Measurements from ENCODE around the gene FAM222B.

The FAM222B gene

DNA sequence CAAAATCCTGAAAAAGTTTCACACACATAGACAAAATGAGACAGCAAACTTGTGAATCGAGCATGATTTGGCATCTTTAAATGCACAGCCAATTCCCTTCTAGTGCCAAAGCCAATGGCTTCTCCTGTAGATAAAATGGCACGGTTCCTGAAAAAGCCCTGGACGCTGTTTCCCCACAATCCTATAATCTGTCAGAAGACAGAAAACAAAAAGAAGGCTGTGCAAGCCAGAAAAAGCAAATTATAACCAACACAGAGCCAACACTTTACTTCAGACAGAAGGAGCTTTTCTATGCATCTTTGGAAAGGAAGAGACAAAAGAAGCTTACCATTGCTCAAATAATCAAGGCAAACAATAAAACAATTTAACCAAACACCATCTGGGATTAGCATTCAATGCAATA, 23.8 kb downstream of the FAM222B start:
- H3K4me2 ChIP-seq (ENCODE audit: low read length): no peak overlapping the region
- H3K79me2 ChIP-seq (ENCODE audit: control insufficient read depth, low read length): peaks cover 56% of the 10 kb centered on the region

GRCh38 chr17:28816540-28816939, 26.1 kb downstream of the FAM222B start:
- Histone ChIP-seq H3K36me3 (ENCODE audit: control insufficient read depth, low read length) (no peaks in the 10 kb centered on the region), H3F3A (ENCODE audit: control insufficient read depth, insufficient read depth) (peaks cover 29% of the 10 kb centered on the region; the same call in 1 of the 2 replicates), H3K27ac (ENCODE audit: low read depth, low read length) (no peak overlapping the region), H3K4me1 (ENCODE audit: control insufficient read depth, low read length) (peaks cover 15% of the 10 kb centered on the region), H3K27me3 (ENCODE audit: control insufficient read depth, low read length) (no peaks in the 10 kb centered on the region), H3K4me3 (ENCODE audit: low read length) (no peak overlapping the region), H3K79me2 (ENCODE audit: control insufficient read depth, low read length) (peaks cover 63% of the 10 kb centered on the region), H3K9me3 (ENCODE audit: control insufficient read depth, insufficient read depth, low read length) (no peaks in the 10 kb centered on the region), H3K9me2 (replicated peaks; ENCODE audit: control insufficient read depth, low read length) (no peaks in the 10 kb centered on the region), H4K20me1 (ENCODE audit: control insufficient read depth, insufficient read depth, low read depth, low read length) (no peaks in the 10 kb centered on the region), H3K4me2 (ENCODE audit: low read length) (no peak overlapping the region)
- TF ChIP-seq, protein P1, sequence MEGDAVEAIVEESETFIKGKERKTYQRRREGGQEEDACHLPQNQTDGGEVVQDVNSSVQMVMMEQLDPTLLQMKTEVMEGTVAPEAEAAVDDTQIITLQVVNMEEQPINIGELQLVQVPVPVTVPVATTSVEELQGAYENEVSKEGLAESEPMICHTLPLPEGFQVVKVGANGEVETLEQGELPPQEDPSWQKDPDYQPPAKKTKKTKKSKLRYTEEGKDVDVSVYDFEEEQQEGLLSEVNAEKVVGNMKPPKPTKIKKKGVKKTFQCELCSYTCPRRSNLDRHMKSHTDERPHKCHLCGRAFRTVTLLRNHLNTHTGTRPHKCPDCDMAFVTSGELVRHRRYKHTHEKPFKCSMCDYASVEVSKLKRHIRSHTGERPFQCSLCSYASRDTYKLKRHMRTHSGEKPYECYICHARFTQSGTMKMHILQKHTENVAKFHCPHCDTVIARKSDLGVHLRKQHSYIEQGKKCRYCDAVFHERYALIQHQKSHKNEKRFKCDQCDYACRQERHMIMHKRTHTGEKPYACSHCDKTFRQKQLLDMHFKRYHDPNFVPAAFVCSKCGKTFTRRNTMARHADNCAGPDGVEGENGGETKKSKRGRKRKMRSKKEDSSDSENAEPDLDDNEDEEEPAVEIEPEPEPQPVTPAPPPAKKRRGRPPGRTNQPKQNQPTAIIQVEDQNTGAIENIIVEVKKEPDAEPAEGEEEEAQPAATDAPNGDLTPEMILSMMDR (IDR thresholded peaks at IDR 0.05; ENCODE audit: low read depth, low read length, poor library complexity, severe bottlenecking): no peak
- no peak for TF ChIP-seq EZH2phosphoT487 (IDR thresholded peaks at IDR 0.05; ENCODE audit: borderline replicate concordance, low read length)

More for the DNA sequence above, 23.8 kb downstream of the FAM222B start:
- Histone ChIP-seq H3K9me3 (ENCODE audit: control insufficient read depth, insufficient read depth, low read length) (no peaks in the 10 kb centered on the region), H3K36me3 (ENCODE audit: control insufficient read depth, low read length) (no peaks in the 10 kb centered on the region), H3K4me3 (ENCODE audit: low read length) (no peak overlapping the region), H3K4me1 (ENCODE audit: control insufficient read depth, low read length) (peaks cover 1% of the 10 kb centered on the region), H3K27ac (ENCODE audit: low read depth, low read length) (no peak overlapping the region), H3F3A (ENCODE audit: control insufficient read depth, insufficient read depth) (peaks cover 23% of the 10 kb centered on the region; the same call in 1 of the 2 replicates), H4K20me1 (ENCODE audit: control insufficient read depth, insufficient read depth, low read depth, low read length) (no peaks in the 10 kb centered on the region), H3K27me3 (ENCODE audit: control insufficient read depth, low read length) (no peaks in the 10 kb centered on the region), H3K9me2 (replicated peaks; ENCODE audit: control insufficient read depth, low read length) (no peaks in the 10 kb centered on the region)
- TF ChIP-seq EZH2phosphoT487 (IDR thresholded peaks at IDR 0.05; ENCODE audit: borderline replicate concordance, low read length): no peak
- TF ChIP-seq, protein P1 (IDR thresholded peaks at IDR 0.05; ENCODE audit: low read depth, low read length, poor library complexity, severe bottlenecking): no peak

DNA sequence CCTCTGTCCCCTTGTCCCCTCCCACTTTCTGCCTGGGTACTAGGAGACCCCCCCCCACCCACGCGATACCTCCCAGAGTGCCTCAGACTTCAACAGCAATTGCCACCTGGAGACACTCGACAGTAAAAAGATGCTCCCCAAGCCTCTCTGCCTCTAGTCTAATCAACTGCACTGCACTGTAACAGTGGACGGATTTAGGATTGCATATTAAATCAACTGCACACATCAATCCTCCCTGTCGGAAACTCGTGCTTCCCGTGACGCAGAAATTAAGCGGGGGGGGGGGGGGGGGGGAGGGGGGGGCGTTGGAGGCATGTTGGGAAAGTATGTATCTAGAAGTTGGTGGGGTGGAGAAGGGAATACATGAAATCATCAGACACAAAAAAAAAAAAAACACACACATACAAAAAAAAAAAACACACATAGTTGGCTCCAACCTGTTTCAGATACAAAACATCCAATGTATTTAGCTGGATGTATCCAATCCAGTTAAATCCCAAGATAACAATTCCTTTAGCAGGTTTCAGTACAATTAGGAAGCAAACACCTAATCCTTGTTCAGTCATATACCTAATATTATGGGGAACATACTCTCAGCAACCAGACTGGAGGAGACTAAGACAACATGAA, 29.7 kb downstream of the FAM222B start:
- Histone ChIP-seq H3K27me3 (ENCODE audit: control insufficient read depth, low read length) (no peaks in the 10 kb centered on the region), H4K20me1 (ENCODE audit: control insufficient read depth, insufficient read depth, low read depth, low read length) (no peaks in the 10 kb centered on the region), H3F3A (ENCODE audit: control insufficient read depth, insufficient read depth) (peaks cover 16% of the 10 kb centered on the region; the same call in 1 of the 2 replicates), H3K27ac (ENCODE audit: low read depth, low read length) (peak overlapping the region; percentile 70), H3K79me2 (ENCODE audit: control insufficient read depth, low read length) (peaks cover 78% of the 10 kb centered on the region), H3K4me2 (ENCODE audit: low read length) (peak overlapping the region; percentile 70), H3K36me3 (ENCODE audit: control insufficient read depth, low read length) (no peaks in the 10 kb centered on the region), H3K9me3 (ENCODE audit: control insufficient read depth, insufficient read depth, low read length) (no peaks in the 10 kb centered on the region), H3K4me3 (ENCODE audit: low read length) (peak overlapping the region; percentile 81), H3K4me1 (ENCODE audit: control insufficient read depth, low read length) (peaks cover 44% of the 10 kb centered on the region), H3K9me2 (replicated peaks; ENCODE audit: control insufficient read depth, low read length) (no peaks in the 10 kb centered on the region)
- TF ChIP-seq EZH2phosphoT487 (IDR thresholded peaks at IDR 0.05; ENCODE audit: borderline replicate concordance, low read length): no peak
- TF ChIP-seq, protein P1 (IDR thresholded peaks at IDR 0.05; ENCODE audit: low read depth, low read length, poor library complexity, severe bottlenecking): no peak

Data from DOHH2 (cell line).